Hepatic stellate cell (primary cell): ENCODE data around the gene PTPRN2.
"Not testable (repeated sequence)": the region's sequence is repeated elsewhere in the genome, so short reads cannot be mapped to it uniquely, and the experiment has no call there.

Experiments used
- DNase-seq: peaks from one replicate; pipeline ENCODE4 v3.0.0; 2011; ENCODE audit warnings: low spot score

The PTPRN2 gene

GRCh38 chr7:158051776-158052175, 535.8 kb downstream of the PTPRN2 start:
- no peak for DNase-seq

- no peak for DNase-seq
Measured at GRCh38 chr7:158050978-158051651, 536.5 kb downstream of the PTPRN2 start.

- DNase-seq, result no peak
Measured at GRCh38 chr7:158050441-158050977, 537.1 kb downstream of the PTPRN2 start.

GRCh38 chr7:158049271-158049670, 538.4 kb downstream of the PTPRN2 start:
- DNase-seq, result no peak

- DNase-seq, result no peak
Measured at GRCh38 chr7:158048569-158048968, 539.1 kb downstream of the PTPRN2 start.

GRCh38 chr7:158047391-158048059, 540.1 kb downstream of the PTPRN2 start:
- no peak for DNase-seq

- DNase-seq, result not testable (repeated sequence)
Measured at GRCh38 chr7:158046246-158046645, 541.4 kb downstream of the PTPRN2 start.

GRCh38 chr7:158044482-158044823, 543.2 kb downstream of the PTPRN2 start:
- DNase-seq, result no peak

- no peak for DNase-seq
Measured at GRCh38 chr7:158043551-158044481, 543.8 kb downstream of the PTPRN2 start.

GRCh38 chr7:158042156-158042880, 545.3 kb downstream of the PTPRN2 start:
- no peak for DNase-seq

- DNase-seq, result no peak
Measured at GRCh38 chr7:158040199-158040598, 547.4 kb downstream of the PTPRN2 start.

- DNase-seq, result no peak
Measured at GRCh38 chr7:158039270-158039669, 548.4 kb downstream of the PTPRN2 start.

- DNase-seq, result no peak
Measured at GRCh38 chr7:158037211-158037610, 550.4 kb downstream of the PTPRN2 start.

GRCh38 chr7:158035343-158035742, 552.3 kb downstream of the PTPRN2 start:
- DNase-seq, result no peak

GRCh38 chr7:158034571-158034970, 553.1 kb downstream of the PTPRN2 start:
- DNase-seq, result no peak

GRCh38 chr7:158033925-158034324, 553.7 kb downstream of the PTPRN2 start:
- not testable (repeated sequence) for DNase-seq

GRCh38 chr7:158033196-158033595, 554.4 kb downstream of the PTPRN2 start:
- DNase-seq, result no peak

GRCh38 chr7:158032561-158033115, 555.0 kb downstream of the PTPRN2 start:
- DNase-seq, result no peak

GRCh38 chr7:158031867-158032308, 555.7 kb downstream of the PTPRN2 start:
- no peak for DNase-seq

GRCh38 chr7:158030566-158030965, 557.1 kb downstream of the PTPRN2 start:
- no peak for DNase-seq

GRCh38 chr7:158030071-158030470, 557.6 kb downstream of the PTPRN2 start:
- DNase-seq, result no peak
